Liver (tissue), 3 donors: ENCODE measurements around the gene DST.

Source experiments
- GABPA ChIP-seq, 2 donors: IDR thresholded peaks in 1 of 2; conservative IDR thresholded peaks in 1 of 2; 2 replicates each; pipeline ENCODE4 v1.6.1; 2016; ENCODE audit warnings: antibody characterized with exemption in 2 of 2, mild to moderate bottlenecking in 1 of 2, moderate library complexity in 1 of 2
- JUND ChIP-seq, 2 donors: IDR thresholded peaks; 2 replicates each; pipeline ENCODE4 v1.6.1; 2016; ENCODE audit warnings: antibody characterized with exemption in 2 of 2
- RAD21 ChIP-seq, 2 donors: IDR thresholded peaks; 2 replicates each; pipeline ENCODE4 v1.6.1; 2016; ENCODE audit warnings: antibody characterized with exemption in 2 of 2, mild to moderate bottlenecking in 2 of 2
- RXRA ChIP-seq, 2 donors: IDR thresholded peaks; 2 replicates each; pipeline ENCODE4 v1.6.1; 2017 to 2018; ENCODE audit warnings: antibody characterized with exemption in 2 of 2, mild to moderate bottlenecking in 1 of 2
- SP1 ChIP-seq: IDR thresholded peaks from 2 replicates; pipeline ENCODE4 v1.6.1; 2018; ENCODE audit warnings: antibody characterized with exemption, mild to moderate bottlenecking
- TAF1 ChIP-seq: conservative IDR thresholded peaks from 2 replicates; pipeline ENCODE4 v1.6.1; 2016; ENCODE audit warnings: antibody characterized with exemption, mild to moderate bottlenecking
- TF ChIP-seq, protein P1 (sequence below): fragments of 150-350 bp; IDR thresholded peaks from 2 replicates; pipeline ENCODE4 v1.5.1; 2017; ENCODE audit warnings: improper control_type of control experiment, low read depth, low read length; ENCODE audit not compliant: missing input control
- donor health status: healthy.
- donor health status: healthy.

DNA sequence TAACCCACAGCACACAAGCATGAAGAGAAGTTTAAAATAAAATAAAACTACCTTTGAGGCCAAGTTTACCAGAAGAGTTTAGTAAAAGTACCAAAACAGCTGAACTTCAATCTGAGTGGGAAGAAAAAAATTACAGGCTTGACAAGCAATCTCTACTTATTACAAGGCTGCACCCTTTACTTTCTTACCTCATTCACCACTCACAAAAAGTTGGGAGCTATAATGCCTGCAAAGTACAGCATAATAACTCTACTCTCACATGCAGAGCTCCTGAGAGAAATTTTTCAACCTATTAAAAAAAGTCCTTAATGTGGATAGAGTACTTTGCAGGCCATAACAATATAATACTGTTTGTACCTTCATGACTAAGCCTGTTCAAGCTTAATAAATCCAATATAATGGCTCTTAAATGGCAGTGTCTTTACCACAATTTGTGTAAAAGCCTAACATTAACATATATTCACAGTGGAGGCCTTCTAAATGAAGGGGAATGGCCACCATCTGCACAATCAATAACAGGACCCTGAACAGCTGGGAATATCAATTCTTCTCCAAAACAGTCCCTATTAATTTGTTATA lies 103.1 kb downstream of the DST start:
- TF ChIP-seq, protein P1, sequence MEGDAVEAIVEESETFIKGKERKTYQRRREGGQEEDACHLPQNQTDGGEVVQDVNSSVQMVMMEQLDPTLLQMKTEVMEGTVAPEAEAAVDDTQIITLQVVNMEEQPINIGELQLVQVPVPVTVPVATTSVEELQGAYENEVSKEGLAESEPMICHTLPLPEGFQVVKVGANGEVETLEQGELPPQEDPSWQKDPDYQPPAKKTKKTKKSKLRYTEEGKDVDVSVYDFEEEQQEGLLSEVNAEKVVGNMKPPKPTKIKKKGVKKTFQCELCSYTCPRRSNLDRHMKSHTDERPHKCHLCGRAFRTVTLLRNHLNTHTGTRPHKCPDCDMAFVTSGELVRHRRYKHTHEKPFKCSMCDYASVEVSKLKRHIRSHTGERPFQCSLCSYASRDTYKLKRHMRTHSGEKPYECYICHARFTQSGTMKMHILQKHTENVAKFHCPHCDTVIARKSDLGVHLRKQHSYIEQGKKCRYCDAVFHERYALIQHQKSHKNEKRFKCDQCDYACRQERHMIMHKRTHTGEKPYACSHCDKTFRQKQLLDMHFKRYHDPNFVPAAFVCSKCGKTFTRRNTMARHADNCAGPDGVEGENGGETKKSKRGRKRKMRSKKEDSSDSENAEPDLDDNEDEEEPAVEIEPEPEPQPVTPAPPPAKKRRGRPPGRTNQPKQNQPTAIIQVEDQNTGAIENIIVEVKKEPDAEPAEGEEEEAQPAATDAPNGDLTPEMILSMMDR: no peak
- no peak for TF ChIP-seq JUND (IDR thresholded peaks at IDR 0.05)
- TF ChIP-seq TAF1: no peak
- no peak for TF ChIP-seq SP1
- no peak for TF ChIP-seq GABPA (IDR thresholded peaks at IDR 0.05 in 1 of 2, conservative IDR thresholded peaks at IDR 0.05 in 1 of 2)
- no peak for TF ChIP-seq RAD21 (IDR thresholded peaks at IDR 0.05)
- no peak for TF ChIP-seq RXRA (IDR thresholded peaks at IDR 0.05)
